AG09319 (cell line): Measurements from ENCODE around the gene CCDC61.

Experiments
- DNase-seq: peaks from one replicate; pipeline ENCODE4 v3.0.0-alpha.2; 2010; ENCODE audit warnings: low read depth; ENCODE audit errors: extremely low read depth
- CTCF ChIP-seq: IDR thresholded peaks from 2 replicates; pipeline ENCODE4 v1.5.1; 2011; ENCODE audit warnings: low read depth, mild to moderate bottlenecking, inconsistent platforms, low read length, moderate library complexity

The CCDC61 gene

GRCh38 chr19:46022431-46023310 is 27.4 kb downstream of the CCDC61 start, which contains the start of gene PGLYRP1:
TSS of gene PGLYRP1 (minus strand) at chr19:46023053. CDS start at chr19:46023021, 32 bp downstream.
- no peak for TF ChIP-seq CTCF
- no peak for DNase-seq

- no peak for TF ChIP-seq CTCF
- no peak for DNase-seq
Measured at GRCh38 chr19:46023311-46023779, 28.1 kb downstream of the CCDC61 start.

- TF ChIP-seq CTCF = no peak
- DNase-seq = no peak
Measured at GRCh38 chr19:46025835-46026234, 30.6 kb downstream of the CCDC61 start.

GRCh38 chr19:46030812-46031550 is 35.7 kb downstream of the CCDC61 start:
- no peak for DNase-seq

GRCh38 chr19:46031781-46032596 is 36.7 kb downstream of the CCDC61 start:
- no peak for TF ChIP-seq CTCF
- no peak for DNase-seq

More at GRCh38 chr19:46030812-46031550, 35.7 kb downstream of the CCDC61 start:
- no peak for TF ChIP-seq CTCF

GRCh38 chr19:46032597-46033025 is 37.3 kb downstream of the CCDC61 start:
- no peak for TF ChIP-seq CTCF
- DNase-seq = no peak
